DND-41 (cell line): ENCODE results near the gene BATF2.

ENCODE experiments used
- EZH2 ChIP-seq: IDR thresholded peaks from 3 replicates; pipeline ENCODE4 v1.6.1; 2012; ENCODE audit warnings: borderline replicate concordance, low read depth, mild to moderate bottlenecking, moderate library complexity, low read length, inconsistent platforms; ENCODE audit not compliant: severe bottlenecking
- TF ChIP-seq, protein P1 (sequence below): IDR thresholded peaks from 2 replicates; pipeline ENCODE4 v1.5.1; 2012; ENCODE audit warnings: borderline replicate concordance, low read length, moderate library complexity, mild to moderate bottlenecking; ENCODE audit not compliant: poor library complexity, severe bottlenecking; ENCODE audit errors: extremely low read depth

DNA sequence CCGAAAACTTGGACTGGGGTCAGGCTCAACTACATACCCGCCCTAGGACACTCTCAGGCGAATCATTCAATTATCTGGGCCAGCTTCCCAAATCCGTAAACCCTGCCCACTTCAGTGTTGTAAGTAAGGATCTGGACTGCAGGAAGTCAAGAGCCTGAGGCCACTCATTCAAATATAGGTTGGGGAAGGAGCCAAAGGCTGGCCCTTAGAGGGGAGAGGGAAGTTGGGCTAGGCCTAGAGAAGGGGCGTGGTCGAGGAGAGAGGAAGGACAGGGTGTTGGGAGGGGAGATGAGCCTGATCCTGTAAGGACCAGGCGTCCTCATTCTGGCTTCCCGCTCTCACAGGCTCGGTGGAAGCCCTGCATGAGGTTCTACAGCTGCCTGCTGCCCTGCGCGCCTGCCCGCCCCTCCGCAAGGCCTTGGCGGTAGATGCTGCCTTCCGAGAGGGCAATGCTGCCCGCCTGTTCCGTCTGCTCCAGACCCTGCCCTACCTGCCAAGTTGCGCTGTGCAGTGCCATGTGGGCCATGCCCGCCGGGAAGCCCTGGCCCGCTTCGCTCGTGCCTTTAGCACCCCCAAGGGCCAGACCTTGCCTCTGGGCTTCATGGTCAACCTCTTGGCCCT is 47.2 kb upstream of the BATF2 start:
- TF ChIP-seq, protein P1, sequence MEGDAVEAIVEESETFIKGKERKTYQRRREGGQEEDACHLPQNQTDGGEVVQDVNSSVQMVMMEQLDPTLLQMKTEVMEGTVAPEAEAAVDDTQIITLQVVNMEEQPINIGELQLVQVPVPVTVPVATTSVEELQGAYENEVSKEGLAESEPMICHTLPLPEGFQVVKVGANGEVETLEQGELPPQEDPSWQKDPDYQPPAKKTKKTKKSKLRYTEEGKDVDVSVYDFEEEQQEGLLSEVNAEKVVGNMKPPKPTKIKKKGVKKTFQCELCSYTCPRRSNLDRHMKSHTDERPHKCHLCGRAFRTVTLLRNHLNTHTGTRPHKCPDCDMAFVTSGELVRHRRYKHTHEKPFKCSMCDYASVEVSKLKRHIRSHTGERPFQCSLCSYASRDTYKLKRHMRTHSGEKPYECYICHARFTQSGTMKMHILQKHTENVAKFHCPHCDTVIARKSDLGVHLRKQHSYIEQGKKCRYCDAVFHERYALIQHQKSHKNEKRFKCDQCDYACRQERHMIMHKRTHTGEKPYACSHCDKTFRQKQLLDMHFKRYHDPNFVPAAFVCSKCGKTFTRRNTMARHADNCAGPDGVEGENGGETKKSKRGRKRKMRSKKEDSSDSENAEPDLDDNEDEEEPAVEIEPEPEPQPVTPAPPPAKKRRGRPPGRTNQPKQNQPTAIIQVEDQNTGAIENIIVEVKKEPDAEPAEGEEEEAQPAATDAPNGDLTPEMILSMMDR, result no peak
- TF ChIP-seq EZH2, result no peak
